ENCODE measurements around the gene PELI2.

The PELI2 gene

DNA sequence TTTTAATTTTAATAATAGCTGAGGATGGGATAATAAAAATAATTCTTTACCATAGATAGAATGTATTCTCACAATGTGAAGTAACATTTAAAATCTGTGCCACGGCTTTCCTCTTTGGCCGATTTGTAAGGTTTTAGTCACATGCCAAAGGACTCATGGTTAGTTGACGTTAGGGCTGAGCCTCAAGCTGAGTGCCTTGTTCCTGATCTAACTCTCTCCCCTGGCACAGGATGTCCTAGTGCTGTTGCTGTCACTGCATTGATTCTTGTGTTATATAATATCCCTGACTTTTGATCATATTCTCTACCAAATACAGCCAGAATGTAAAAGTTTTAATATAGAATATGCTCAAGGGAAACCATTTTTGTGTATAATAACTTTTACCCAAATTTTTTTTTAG is 144.3 kb downstream of the PELI2 start:
- H3K4me1 ChIP-seq (ENCODE audit: low read depth, poor library complexity, severe bottlenecking): no peaks in the 10 kb centered on the region
- TF ChIP-seq, protein P1, sequence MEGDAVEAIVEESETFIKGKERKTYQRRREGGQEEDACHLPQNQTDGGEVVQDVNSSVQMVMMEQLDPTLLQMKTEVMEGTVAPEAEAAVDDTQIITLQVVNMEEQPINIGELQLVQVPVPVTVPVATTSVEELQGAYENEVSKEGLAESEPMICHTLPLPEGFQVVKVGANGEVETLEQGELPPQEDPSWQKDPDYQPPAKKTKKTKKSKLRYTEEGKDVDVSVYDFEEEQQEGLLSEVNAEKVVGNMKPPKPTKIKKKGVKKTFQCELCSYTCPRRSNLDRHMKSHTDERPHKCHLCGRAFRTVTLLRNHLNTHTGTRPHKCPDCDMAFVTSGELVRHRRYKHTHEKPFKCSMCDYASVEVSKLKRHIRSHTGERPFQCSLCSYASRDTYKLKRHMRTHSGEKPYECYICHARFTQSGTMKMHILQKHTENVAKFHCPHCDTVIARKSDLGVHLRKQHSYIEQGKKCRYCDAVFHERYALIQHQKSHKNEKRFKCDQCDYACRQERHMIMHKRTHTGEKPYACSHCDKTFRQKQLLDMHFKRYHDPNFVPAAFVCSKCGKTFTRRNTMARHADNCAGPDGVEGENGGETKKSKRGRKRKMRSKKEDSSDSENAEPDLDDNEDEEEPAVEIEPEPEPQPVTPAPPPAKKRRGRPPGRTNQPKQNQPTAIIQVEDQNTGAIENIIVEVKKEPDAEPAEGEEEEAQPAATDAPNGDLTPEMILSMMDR (conservative IDR thresholded peaks at IDR 0.05; ENCODE audit: low read depth, low read length): no peak
- no peaks in the 10 kb centered on the region for H4K20me1 ChIP-seq (ENCODE audit: insufficient read depth)
- H3K9ac ChIP-seq: no peak overlapping the region
- no peak overlapping the region for H3K27ac ChIP-seq
- H2AFZ ChIP-seq (ENCODE audit: low read depth): no peak overlapping the region
- no peaks in the 10 kb centered on the region for H3K79me2 ChIP-seq (ENCODE audit: insufficient read depth, low read depth)
- H3K36me3 ChIP-seq (ENCODE audit: insufficient read depth): no peaks in the 10 kb centered on the region
- H3K27me3 ChIP-seq (ENCODE audit: insufficient read depth, low read depth): no peaks in the 10 kb centered on the region
- H3K4me2 ChIP-seq: no peak overlapping the region
- no peak overlapping the region for H3K4me3 ChIP-seq (IDR thresholded peaks at IDR 0.05; ENCODE audit: insufficient read depth, low read depth, low read length)

GRCh38 chr14:56268039-56268438 is 149.8 kb downstream of the PELI2 start:
- no peaks in the 10 kb centered on the region for H3K36me3 ChIP-seq (ENCODE audit: insufficient read depth)
- TF ChIP-seq, protein P1 (conservative IDR thresholded peaks at IDR 0.05; ENCODE audit: low read depth, low read length): no peak
- no peak overlapping the region for H3K9ac ChIP-seq
- no peaks in the 10 kb centered on the region for H3K79me2 ChIP-seq (ENCODE audit: insufficient read depth, low read depth)
- no peaks in the 10 kb centered on the region for H4K20me1 ChIP-seq (ENCODE audit: insufficient read depth)
- no peak overlapping the region for H3K27ac ChIP-seq
- H2AFZ ChIP-seq (ENCODE audit: low read depth): no peak overlapping the region
- no peak overlapping the region for H3K4me2 ChIP-seq
- no peaks in the 10 kb centered on the region for H3K27me3 ChIP-seq (ENCODE audit: insufficient read depth, low read depth)
- no peak overlapping the region for H3K4me3 ChIP-seq (IDR thresholded peaks at IDR 0.05; ENCODE audit: insufficient read depth, low read depth, low read length)
- no peaks in the 10 kb centered on the region for H3K4me1 ChIP-seq (ENCODE audit: low read depth, poor library complexity, severe bottlenecking)

DNA sequence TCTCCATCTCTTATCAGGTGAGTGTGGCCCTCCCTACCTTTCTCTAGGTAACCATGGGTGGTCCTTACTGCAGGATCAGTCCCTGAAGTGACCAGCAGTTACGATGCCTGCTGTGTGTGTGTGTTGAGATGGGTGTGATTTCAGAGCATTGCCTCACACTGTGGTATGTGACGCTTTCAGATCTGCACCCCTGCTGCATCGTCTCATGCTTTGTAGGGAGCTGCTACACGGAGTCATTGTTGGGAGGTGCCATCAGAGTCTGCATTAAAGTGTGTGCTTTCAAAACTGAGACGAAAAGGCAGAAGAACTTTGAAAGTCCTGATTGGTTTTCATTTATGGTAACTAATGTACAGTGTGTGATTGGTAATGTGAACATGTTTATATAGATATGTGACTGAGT is 150.5 kb downstream of the PELI2 start:
- Histone ChIP-seq H3K9ac (no peak overlapping the region), H3K36me3 (ENCODE audit: insufficient read depth) (no peaks in the 10 kb centered on the region), H3K4me1 (ENCODE audit: low read depth, poor library complexity, severe bottlenecking) (no peaks in the 10 kb centered on the region), H3K4me3 (IDR thresholded peaks at IDR 0.05; ENCODE audit: insufficient read depth, low read depth, low read length) (no peak overlapping the region), H2AFZ (ENCODE audit: low read depth) (no peak overlapping the region), H3K27me3 (ENCODE audit: insufficient read depth, low read depth) (no peaks in the 10 kb centered on the region), H4K20me1 (ENCODE audit: insufficient read depth) (no peaks in the 10 kb centered on the region), H3K27ac (no peak overlapping the region), H3K79me2 (ENCODE audit: insufficient read depth, low read depth) (no peaks in the 10 kb centered on the region), H3K4me2 (no peak overlapping the region)
- TF ChIP-seq, protein P1 (conservative IDR thresholded peaks at IDR 0.05; ENCODE audit: low read depth, low read length): no peak

DNA sequence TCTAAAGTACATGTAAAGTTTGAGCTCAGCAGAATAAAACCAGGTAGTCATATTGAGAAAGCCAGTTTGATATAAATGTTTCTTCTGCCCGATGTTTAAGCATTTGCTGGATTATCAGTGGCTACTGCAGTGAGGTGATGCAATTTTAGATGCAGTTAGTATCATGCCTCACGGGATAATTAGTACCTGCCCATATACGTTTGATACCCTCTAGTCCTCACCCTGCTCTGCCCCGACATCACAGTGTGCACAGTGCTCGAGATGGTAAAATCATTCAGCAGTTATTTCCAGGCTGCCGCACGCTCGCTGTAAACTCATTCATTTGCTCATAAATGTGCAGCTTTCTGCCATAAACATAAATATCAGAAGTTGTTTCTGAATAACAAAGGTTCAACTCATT is 152.7 kb downstream of the PELI2 start:
- Histone ChIP-seq H3K36me3 (ENCODE audit: insufficient read depth) (no peaks in the 10 kb centered on the region), H3K9ac (no peak overlapping the region), H3K4me3 (IDR thresholded peaks at IDR 0.05; ENCODE audit: insufficient read depth, low read depth, low read length) (no peak overlapping the region), H4K20me1 (ENCODE audit: insufficient read depth) (no peaks in the 10 kb centered on the region), H3K79me2 (ENCODE audit: insufficient read depth, low read depth) (no peaks in the 10 kb centered on the region), H2AFZ (ENCODE audit: low read depth) (no peak overlapping the region), H3K4me2 (no peak overlapping the region), H3K4me1 (ENCODE audit: low read depth, poor library complexity, severe bottlenecking) (no peaks in the 10 kb centered on the region), H3K27ac (no peak overlapping the region), H3K27me3 (ENCODE audit: insufficient read depth, low read depth) (no peaks in the 10 kb centered on the region)
- TF ChIP-seq, protein P1 (conservative IDR thresholded peaks at IDR 0.05; ENCODE audit: low read depth, low read length): no peak
